MM.1S (cell line): Measurements from ENCODE around the gene FXYD2.

Source experiments
- DNase-seq: peaks from one replicate; pipeline ENCODE4 v3.0.0-alpha.2; 2015
- H2AFZ ChIP-seq: fragments of 300-600 bp; sonication (generic); 2 replicates; pipeline ENCODE4 v1.6.0; 2016; ENCODE audit warnings: antibody characterized with exemption, low read length
- H3F3A ChIP-seq: fragments of 300-600 bp; sonication (generic); 2 replicates; pipeline ENCODE4 v1.6.1; 2016; ENCODE audit warnings: mild to moderate bottlenecking, antibody characterized with exemption, low read length, moderate library complexity, mixed read lengths; ENCODE audit not compliant: insufficient read depth
- H3K27ac ChIP-seq: fragments of 300-600 bp; sonication (generic); 2 replicates; pipeline ENCODE4 v1.5.1; 2016; ENCODE audit warnings: mild to moderate bottlenecking, low read length
- H3K27me3 ChIP-seq: fragments of 300-600 bp; sonication (generic); replicated peaks from 2 replicates; pipeline ENCODE4 v1.6.0; 2016; ENCODE audit warnings: low read length; ENCODE audit not compliant: insufficient read depth
- H3K36me3 ChIP-seq: fragments of 300-600 bp; sonication (generic); replicated peaks from 2 replicates; pipeline ENCODE4 v1.6.1; 2016; ENCODE audit warnings: mild to moderate bottlenecking, low read length, mixed read lengths; ENCODE audit not compliant: insufficient read depth
- H3K4me1 ChIP-seq: fragments of 300-600 bp; sonication (generic); 2 replicates; pipeline ENCODE4 v1.6.1; 2016; ENCODE audit warnings: low read length, mixed read lengths
- H3K4me2 ChIP-seq: fragments of 300-600 bp; sonication (generic); 2 replicates; pipeline ENCODE4 v1.6.0; 2016; ENCODE audit warnings: low read depth, low read length
- H3K4me3 ChIP-seq: fragments of 300-600 bp; sonication (generic); 2 replicates; pipeline ENCODE4 v1.5.1; 2016; ENCODE audit warnings: low read length, mixed read lengths
- H3K79me2 ChIP-seq: fragments of 300-600 bp; sonication (generic); 2 replicates; pipeline ENCODE4 v1.6.1; 2016; ENCODE audit warnings: mixed run types, low read length, mixed read lengths
- H3K9ac ChIP-seq: fragments of 300-600 bp; sonication (generic); 2 replicates; pipeline ENCODE4 v1.6.1; 2016; ENCODE audit warnings: low read length, mixed read lengths
- H3K9me2 ChIP-seq: fragments of 300-600 bp; sonication (generic); replicated peaks from 2 replicates; pipeline ENCODE4 v1.6.1; 2016; ENCODE audit warnings: mild to moderate bottlenecking, low read length, mixed read lengths; ENCODE audit not compliant: insufficient read depth
- H3K9me3 ChIP-seq: fragments of 300-600 bp; sonication (generic); replicated peaks from 2 replicates; pipeline ENCODE4 v1.6.1; 2016; ENCODE audit warnings: mild to moderate bottlenecking, low read length, mixed read lengths; ENCODE audit not compliant: insufficient read depth
- H4K20me1 ChIP-seq: fragments of 300-600 bp; sonication (generic); 2 replicates; pipeline ENCODE4 v1.6.1; 2016; ENCODE audit warnings: mild to moderate bottlenecking, low read length, moderate library complexity, mixed read lengths; ENCODE audit not compliant: insufficient read depth
- CTCF ChIP-seq: fragments of 300-600 bp; sonication (generic); IDR thresholded peaks from 2 replicates; pipeline ENCODE4 v1.5.1; 2016; ENCODE audit warnings: antibody characterized with exemption, low read length, mixed read lengths
- EZH2 ChIP-seq: fragments of 300-600 bp; sonication (generic); optimal IDR thresholded peaks from 2 replicates; pipeline ENCODE3; 2017; ENCODE audit warnings: low read depth, mild to moderate bottlenecking, antibody characterized with exemption, low read length, mixed read lengths
- EZH2phosphoT487 ChIP-seq: fragments of 300-600 bp; sonication (generic); IDR thresholded peaks from 2 replicates; pipeline ENCODE4 v1.6.1; 2018; ENCODE audit warnings: antibody characterized with exemption, low read length

Gene FXYD2

GRCh38 chr11:117792992-117793391, 31.6 kb downstream of the FXYD2 start:
- no peaks in the 10 kb centered on the region for H3K36me3 ChIP-seq
- H3K4me1 ChIP-seq: no peaks in the 10 kb centered on the region
- no peak overlapping the region for H3K4me3 ChIP-seq
- H3K27ac ChIP-seq: no peak overlapping the region
- no peak for TF ChIP-seq CTCF
- peaks cover 62% of the 10 kb centered on the region for H3K27me3 ChIP-seq
- no peak overlapping the region for H2AFZ ChIP-seq
- H3F3A ChIP-seq: no peaks in the 10 kb centered on the region
- DNase-seq: no peak
- no peaks in the 10 kb centered on the region for H4K20me1 ChIP-seq
- H3K9ac ChIP-seq: no peak overlapping the region
- no peaks in the 10 kb centered on the region for H3K9me2 ChIP-seq
- no peaks in the 10 kb centered on the region for H3K9me3 ChIP-seq
- no peaks in the 10 kb centered on the region for H3K79me2 ChIP-seq
- H3K4me2 ChIP-seq: no peak overlapping the region

- no peaks in the 10 kb centered on the region for H3K9me3 ChIP-seq
- no peaks in the 10 kb centered on the region for H3K4me1 ChIP-seq
- H3K9ac ChIP-seq: no peak overlapping the region
- H3K4me3 ChIP-seq: no peak overlapping the region
- no peak overlapping the region for H3K27ac ChIP-seq
- no peak for DNase-seq
- H2AFZ ChIP-seq: no peak overlapping the region
- no peaks in the 10 kb centered on the region for H3F3A ChIP-seq
- H3K4me2 ChIP-seq: no peak overlapping the region
- H3K9me2 ChIP-seq: no peaks in the 10 kb centered on the region
- H3K36me3 ChIP-seq: no peaks in the 10 kb centered on the region
- H3K79me2 ChIP-seq: no peaks in the 10 kb centered on the region
- peaks cover 57% of the 10 kb centered on the region for H3K27me3 ChIP-seq
- H4K20me1 ChIP-seq: no peaks in the 10 kb centered on the region
- TF ChIP-seq EZH2 (no peak), EZH2phosphoT487 (no peak), CTCF (no peak)
Measured at GRCh38 chr11:117792241-117792640, 32.3 kb downstream of the FXYD2 start.

- no peaks in the 10 kb centered on the region for H3K79me2 ChIP-seq
- no peak for TF ChIP-seq EZH2
- no peak for TF ChIP-seq CTCF
- TF ChIP-seq EZH2phosphoT487: no peak
- H2AFZ ChIP-seq: no peak overlapping the region
- no peaks in the 10 kb centered on the region for H3F3A ChIP-seq
- H3K27me3 ChIP-seq: peaks cover 62% of the 10 kb centered on the region
- no peak overlapping the region for H3K4me2 ChIP-seq
- H3K9me2 ChIP-seq: no peaks in the 10 kb centered on the region
- no peak overlapping the region for H3K9ac ChIP-seq
- H3K27ac ChIP-seq: no peak overlapping the region
- no peak for DNase-seq
- H3K4me3 ChIP-seq: no peak overlapping the region
- no peaks in the 10 kb centered on the region for H4K20me1 ChIP-seq
- no peaks in the 10 kb centered on the region for H3K9me3 ChIP-seq
- no peaks in the 10 kb centered on the region for H3K36me3 ChIP-seq
- no peaks in the 10 kb centered on the region for H3K4me1 ChIP-seq
Measured at GRCh38 chr11:117790279-117790678, 34.3 kb downstream of the FXYD2 start.
